Smooth muscle cell of the pulmonary artery (primary cell): ENCODE measurements around the gene MYNN. TPM values are rescaled to one million over a fixed set of nuclear protein-coding genes. Genes with fewer than 3 reads are reported as not detected.

Experiments
- total RNA-seq: library from RNA; depleted of rRNA; stranded (reverse); fragments of >200 nt; gene quantifications from 2 replicates; pipeline ENCODE4 v1.2.3, GENCODE V29; 2014

MYNN gene
- 16.7 and 20.1 TPM in 2 replicates for total RNA-seq

GRCh38 chr3:169772897-169773816, at the start of gene MYNN:
TSS of gene MYNN (plus strand) at chr3:169773396. CDS start at chr3:169774296, 900 bp downstream.

GRCh38 chr3:169764882-169765612, 8.1 kb upstream of the MYNN start, which contains the start of gene TERC:
TSS of gene TERC (minus strand) at chr3:169765060.

GRCh38 chr3:169769287-169770181, 3.7 kb upstream of the MYNN start, which contains the start of gene ACTRT3:
TSS of gene ACTRT3 (minus strand) at chr3:169769561. CDS start at chr3:169769520, 41 bp downstream.

GRCh38 chr3:169812332-169813235, 39.4 kb downstream of the MYNN start, which contains the start of the genes LRRC34 and LRRIQ4:
TSS of gene LRRC34 (minus strand) at chr3:169812904. CDS start at chr3:169812548, 356 bp downstream.
TSS of gene LRRIQ4 (plus strand) at chr3:169812870. CDS start at chr3:169821922, 9,052 bp downstream.

Other genes with a start within 250 kb of the MYNN start
- 15.6 and 36.9 TPM in 2 replicates for gene MECOM, start 109.7 kb upstream of the MYNN start, total RNA-seq
- 23.9 and 66.4 TPM in 2 replicates for gene TERC, start 8.3 kb upstream of the MYNN start, total RNA-seq
- 5.7 and 6.4 TPM in 2 replicates for gene ACTRT3, start 3.8 kb upstream of the MYNN start, total RNA-seq
- gene LRRIQ4, start 39.5 kb downstream of the MYNN start, total RNA-seq, result 0.07 TPM in 2 replicates
- 1.3 and 1.8 TPM in 2 replicates for gene LRRC34, start 39.5 kb downstream of the MYNN start, total RNA-seq
- gene LRRC31, start 96.5 kb downstream of the MYNN start, total RNA-seq, result not detected in 2 replicates
- not detected in 2 replicates for gene SAMD7, start 138.2 kb downstream of the MYNN start, total RNA-seq
- gene SEC62, start 193.4 kb downstream of the MYNN start, total RNA-seq, result 65.8 and 69.6 TPM in 2 replicates